KG1 (cell line): ENCODE measurements around the gene COPS9.

Experiments used
- DNase-seq: peaks from one replicate; lab custom pipeline; 2025; lab: John Stamatoyannopoulos, UW

The COPS9 gene

DNA sequence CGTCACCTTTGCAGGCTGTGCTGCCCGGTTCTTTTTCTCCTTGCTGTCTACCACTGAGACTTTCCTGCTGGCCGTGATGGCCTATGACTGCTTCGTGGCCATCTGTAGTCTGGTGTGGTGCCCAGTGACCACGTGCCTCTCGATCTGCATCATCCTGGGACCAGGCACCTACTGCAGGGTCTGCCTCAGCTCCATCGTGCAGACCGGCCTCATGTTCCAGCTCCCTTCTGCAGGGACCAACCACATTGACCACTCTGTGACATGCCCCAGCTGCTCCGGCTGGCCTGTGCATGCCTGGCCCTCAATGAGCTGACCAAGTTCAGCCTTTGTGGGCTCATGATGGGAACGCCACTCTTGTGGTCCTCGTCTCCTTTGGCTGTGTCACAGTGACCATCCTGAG is 26.7 kb downstream of the COPS9 start:
- DNase-seq: no peak

GRCh38 chr2:240107477-240107796 is 28.7 kb downstream of the COPS9 start:
- no peak for DNase-seq

GRCh38 chr2:240106765-240107476 is 29.2 kb downstream of the COPS9 start:
- no peak for DNase-seq

DNA sequence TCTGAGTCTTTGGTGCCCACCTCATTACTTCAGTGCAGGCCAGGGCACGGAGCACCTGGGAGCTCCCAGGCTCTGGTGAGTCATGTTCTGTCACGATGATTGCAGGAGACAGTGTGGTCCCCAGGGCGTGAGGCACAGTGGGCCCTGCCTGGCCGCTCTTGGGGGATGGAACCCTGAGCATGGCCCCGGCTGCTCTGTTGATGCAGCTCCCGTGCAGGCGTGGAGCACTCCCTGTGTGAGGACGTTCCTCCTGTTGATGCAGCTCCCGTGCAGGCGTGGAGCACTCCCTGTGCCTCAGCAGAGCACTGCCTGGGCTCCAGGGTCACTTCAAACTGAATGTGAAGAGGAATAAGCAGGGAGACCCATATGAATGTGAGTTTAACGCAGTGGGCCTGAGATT is 30.1 kb downstream of the COPS9 start:
- DNase-seq: no peak

DNA sequence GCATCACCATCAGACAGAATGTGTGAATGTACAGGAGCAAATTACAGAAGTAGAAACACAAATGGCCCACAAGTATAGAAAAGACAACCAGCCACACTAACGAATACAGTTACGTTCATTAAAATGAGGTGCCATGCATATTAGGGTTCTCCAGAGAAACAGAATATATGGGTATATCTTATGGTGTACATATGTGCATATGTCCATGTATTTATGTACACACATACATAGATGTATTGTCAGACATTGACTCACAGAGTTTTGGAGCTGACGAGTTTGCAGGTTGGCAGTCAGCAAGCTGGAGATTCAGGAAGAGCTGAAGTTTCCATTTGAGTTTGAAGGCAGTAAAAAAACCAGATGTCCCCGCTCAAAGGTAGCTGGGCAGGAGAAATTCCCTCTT is 33.0 kb downstream of the COPS9 start:
- DNase-seq: no peak

GRCh38 chr2:240098349-240098748 is 37.8 kb downstream of the COPS9 start:
- DNase-seq: no peak

DNA sequence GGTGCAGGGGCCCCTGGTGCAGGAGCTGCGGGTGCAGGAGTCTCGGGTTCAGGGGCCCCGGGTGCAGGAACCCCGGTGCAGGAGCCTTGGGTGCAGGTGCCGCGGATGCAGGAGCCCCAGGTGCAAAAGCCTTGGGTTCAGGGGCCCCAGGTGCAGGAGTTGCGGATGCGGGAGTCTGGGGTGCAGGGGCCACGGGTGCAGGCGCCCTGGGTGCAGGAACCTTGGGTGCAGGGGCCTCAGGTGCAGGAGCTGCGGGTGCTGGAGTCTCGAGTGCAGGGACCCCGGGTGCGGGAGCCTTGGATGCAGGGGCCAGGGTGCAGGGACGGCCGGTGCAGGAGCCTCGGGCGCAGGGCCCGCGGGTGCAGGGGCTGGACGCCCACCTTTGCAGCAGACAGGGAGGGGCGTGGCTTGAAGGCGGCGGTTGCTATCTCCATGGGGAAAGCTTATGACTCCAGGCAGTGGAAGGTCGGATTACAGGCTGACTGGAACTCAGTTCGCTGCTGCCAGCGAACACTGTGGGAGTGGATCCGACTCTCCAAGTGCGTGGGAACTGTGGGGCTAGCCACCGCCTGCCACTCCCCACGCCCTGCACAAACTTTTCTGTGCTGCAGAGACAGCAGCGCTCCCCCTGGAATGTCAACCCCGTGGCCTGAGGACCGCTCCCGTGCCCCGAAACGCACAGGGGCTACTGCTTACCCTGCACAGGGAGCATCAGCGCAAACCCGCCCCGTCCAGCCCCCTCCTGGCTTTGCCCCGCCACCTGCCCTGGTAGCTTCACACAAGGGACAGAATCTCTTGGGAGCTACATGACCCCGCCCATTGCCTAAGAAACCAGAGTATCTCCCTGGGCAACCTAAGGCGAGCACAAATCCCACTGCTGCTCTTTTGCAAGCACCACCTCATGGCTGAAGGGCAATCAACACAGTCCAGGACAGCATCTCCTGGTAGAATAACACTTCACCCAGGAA is 40.3 kb downstream of the COPS9 start:
- no peak for DNase-seq

DNA sequence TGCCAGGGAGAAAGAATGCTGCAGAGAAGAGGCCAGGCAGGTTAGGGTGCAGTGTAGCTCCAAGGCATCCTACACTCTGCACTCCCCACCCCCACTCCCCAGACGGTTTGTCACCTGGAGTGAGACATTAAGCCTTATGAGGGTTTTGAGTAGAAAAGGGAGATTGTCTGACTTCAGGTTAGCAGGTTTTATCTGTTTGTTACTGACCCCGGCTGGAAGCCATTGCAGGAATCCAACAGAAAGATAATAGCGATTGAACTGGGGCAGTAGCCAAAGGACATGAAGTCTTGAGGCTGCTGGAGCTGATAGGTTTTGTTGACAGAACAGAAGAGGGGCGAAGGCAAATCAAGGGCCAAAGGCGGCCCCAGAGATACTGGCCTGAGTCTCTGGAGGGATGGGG is 46.8 kb downstream of the COPS9 start:
- no peak for DNase-seq

GRCh38 chr2:240086563-240086962 is 49.5 kb downstream of the COPS9 start:
- no peak for DNase-seq
